Adipose tissue (tissue), 3 donors: ENCODE results near the gene FMNL1. TPM values are rescaled to one million over a fixed set of nuclear protein-coding genes. Genes with fewer than 3 reads are reported as not detected.
"Not testable (repeated sequence)": the region's sequence is repeated elsewhere in the genome, so short reads cannot be mapped to it uniquely, and the experiment has no call there.

Experiments used
- H3K27ac ChIP-seq: one replicate; pipeline ENCODE4 v1.5.1; 2013; ENCODE audit warnings: low read depth, low read length
- WGBS, 3 donors: extraction: QIAGEN DNeasy Blood & Tissue Kit; methylation state at CpG; one replicate each; pipeline ENCODE4 v1.1.7; 2013; 5-methylcytosine and 5-hydroxymethylcytosine counted together
- polyA plus RNA-seq, 3 donors: library from polyadenylated mRNA; stranded (reverse); fragments of 200-250 nt; gene quantifications; one replicate each; pipeline ENCODE4 v1.2.3, GENCODE V29; 2013
- donor health status: healthy with polysubstance abuse.
- donor health status: Bipolar disorder and iron deficiency.
- donor health status: healthy.

FMNL1 gene
- 10 to 100 TPM in 2 of 3 donors, 1 to 10 TPM in 1; 3.1 to 35.5 (median 27.5) TPM for polyA plus RNA-seq

DNA sequence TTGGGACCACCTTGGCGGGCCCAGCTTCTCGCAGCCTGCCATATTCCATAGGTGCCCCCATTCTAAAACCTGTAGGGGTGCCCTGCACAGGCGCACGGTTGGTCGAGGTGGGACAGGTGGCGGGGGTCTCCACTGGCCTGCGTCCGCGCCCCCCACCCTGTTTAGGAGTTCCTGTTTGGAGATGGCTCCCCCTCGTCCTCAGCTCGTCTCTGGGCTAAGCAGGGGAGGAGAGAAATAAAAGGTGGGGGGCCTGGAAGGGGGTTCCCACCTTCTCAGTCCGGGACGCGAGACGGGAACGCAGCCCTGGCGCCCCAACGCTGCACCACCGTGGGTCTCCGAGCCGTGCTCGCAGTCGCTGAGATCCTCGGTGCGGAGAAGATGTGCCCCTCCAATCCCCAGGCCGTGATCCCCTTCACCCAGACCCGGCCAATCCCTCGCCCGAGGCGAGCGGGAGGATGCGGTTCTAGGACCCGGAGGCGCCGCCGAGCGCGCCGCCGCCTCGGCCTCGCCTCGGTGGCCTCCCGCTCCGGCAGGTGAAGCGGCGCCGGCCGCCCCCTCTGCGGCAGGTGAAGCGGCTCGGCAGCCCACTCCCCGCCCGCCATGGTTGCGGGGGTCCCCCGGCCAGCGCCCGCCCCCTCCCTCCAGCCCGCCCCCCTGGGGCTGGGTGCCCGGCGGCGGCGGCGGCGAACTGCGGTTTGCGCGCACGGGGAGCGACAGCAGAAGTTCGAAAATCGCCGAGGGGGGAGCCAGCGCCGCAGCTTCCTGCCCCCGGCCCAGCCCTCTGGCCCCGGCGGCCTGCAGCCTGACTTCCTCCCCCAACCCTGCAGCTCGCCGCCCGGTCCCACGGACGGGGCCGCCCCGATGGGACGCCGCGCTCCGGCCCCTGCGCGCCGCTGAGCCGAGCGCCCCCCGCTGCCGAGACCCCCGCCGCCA is at the start of gene FMNL1:
Gene FMNL1, plus strand, starts transcription at position 805 of the 933 bp plus-strand sequence. CDS start 240 bp downstream, outside the sequence.
- WGBS, 3 donors, result 4 to 6% (median 5%) methylated on average over 57 to 90 of the region's 98 CpGs
- peak within 1 kb of the TSS; percentile 28 for H3K27ac ChIP-seq

DNA sequence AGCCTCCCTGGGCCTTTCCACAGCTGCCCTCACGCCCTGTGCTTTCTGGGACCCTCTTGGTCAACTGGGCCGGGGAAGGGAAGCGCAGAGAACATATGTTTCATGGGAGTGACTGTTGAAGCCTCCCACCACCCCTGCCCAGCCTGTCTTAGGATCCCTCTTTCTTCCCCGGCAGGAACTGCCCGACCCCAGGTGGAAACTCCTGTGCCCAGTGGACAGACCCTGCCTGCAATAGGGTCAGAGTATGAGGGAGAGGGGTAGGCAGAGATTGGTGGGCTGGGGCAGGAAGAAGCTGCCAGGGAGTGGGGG is 49.5 kb upstream of the FMNL1 start:
- H3K27ac ChIP-seq, result peak overlapping the region; percentile 56
- WGBS, 3 donors, result 49 to 71% (median 63%) methylated on average over 4 to 5 of the region's 5 CpGs

GRCh38 chr17:45172541-45173286 is 49.0 kb upstream of the FMNL1 start:
- whole genome bisulfite sequencing, 3 donors, result 14 to 34% (median 28%) methylated on average over 9 to 10 of the region's 10 CpGs
- no peak overlapping the region for H3K27ac ChIP-seq

- H3K27ac ChIP-seq, result no peak overlapping the region
- 77 to 91% (median 86%) methylated on average over 3 of the region's 3 CpGs for WGBS, 3 donors
Measured at GRCh38 chr17:45175759-45176115, 45.9 kb upstream of the FMNL1 start.

DNA sequence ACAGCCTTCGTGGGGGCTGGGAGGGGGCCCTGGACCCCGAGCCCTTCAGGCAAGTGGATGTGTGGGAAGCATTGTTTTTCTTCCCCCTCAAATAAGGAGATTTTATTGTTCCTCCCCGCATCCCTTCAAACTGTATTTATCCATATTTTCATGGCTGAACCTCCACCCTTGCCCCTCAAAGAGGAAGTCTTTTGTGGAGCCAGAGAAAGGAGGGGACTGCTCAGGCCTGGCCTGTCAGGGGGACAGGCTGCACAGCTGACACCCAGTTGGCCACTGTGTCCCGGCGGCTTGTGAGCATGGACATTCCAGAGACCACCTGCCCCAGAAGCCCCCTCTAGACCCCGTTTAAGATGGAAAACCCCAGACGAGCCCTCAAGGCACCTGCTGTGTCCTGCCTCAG is 44.1 kb upstream of the FMNL1 start:
- 83 to 89% (median 88%) methylated on average over 7 of the region's 7 CpGs for WGBS, 3 donors
- H3K27ac ChIP-seq, result no peak overlapping the region

DNA sequence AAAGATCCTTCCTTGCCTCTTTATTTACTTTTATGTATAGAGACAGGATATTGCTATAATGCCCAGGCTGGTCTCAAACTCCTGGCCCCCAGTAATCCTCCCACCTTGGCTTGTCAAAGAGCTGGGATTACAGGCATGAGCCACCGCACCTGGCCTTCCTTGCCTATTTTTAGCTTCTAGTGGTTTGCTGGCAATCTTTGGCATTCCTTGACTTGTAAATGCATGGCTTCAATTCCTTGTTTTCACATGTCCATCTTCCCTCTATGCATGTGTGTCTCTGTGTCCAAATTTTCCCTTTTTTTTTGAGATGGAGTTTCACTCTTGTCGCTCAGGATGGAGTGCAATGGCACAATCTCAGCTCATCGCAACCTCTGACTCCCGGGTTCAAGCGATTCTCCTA is 37.5 kb upstream of the FMNL1 start:
- H3K27ac ChIP-seq, result no peak overlapping the region
- 93% methylated on average over 5 of the region's 5 CpGs for WGBS, 3 donors

DNA sequence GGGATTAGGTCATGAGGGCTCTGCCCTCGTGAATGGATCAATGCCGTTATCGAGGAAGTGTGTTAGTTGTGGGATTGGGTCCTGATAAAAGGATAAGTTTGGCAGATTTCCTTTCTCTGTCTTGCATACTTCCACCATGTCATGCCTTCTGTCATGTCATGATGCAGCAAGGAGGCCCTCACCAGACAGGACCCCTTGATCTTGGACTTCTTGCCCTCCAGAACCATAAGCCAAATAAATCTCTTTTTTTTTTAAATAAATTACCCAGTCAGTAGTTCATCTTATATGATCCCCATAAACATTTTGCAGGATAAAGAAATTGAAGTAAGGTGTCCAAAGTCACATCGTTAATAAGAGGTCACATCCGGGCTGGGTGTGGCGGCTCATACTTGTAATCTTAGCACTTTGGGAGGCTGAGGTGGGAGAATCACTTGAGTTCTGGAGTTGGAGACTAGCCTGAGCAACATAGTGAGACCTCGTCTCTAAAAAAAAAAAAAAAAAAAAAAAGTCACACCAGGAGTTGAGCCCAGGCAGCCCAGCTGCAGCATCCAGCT is 34.8 kb upstream of the FMNL1 start:
- H3K27ac ChIP-seq, result no peak overlapping the region
- WGBS, 3 donors, result 64 to 73% (median 73%) methylated on average over 7 of the region's 7 CpGs

DNA sequence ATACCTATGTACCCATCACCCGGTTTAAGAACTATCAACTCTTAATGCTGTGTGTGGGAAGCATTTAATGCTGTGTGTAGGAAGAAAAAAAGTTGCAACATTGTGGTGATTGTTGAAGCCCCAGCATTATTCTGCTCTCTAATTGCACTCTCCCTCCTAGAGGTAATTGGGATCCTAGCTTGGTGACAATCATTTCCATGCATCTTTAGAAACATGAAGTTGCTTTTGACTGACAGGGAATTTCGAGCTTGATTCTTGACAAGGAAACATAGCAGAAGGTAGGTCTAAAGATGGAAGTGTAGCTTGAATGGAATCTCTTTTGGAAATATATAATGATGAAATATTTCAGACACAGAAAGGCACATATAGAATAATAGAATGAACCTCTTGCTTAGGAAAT is 32.7 kb upstream of the FMNL1 start:
- WGBS, 3 donors, result 70 to 81% (median 72%) methylated on average over 2 of the region's 2 CpGs
- no peak overlapping the region for H3K27ac ChIP-seq

GRCh38 chr17:45190503-45191255 is 31.0 kb upstream of the FMNL1 start:
- 70 to 79% (median 77%) methylated on average over 11 of the region's 11 CpGs for WGBS, 3 donors
- no peak overlapping the region for H3K27ac ChIP-seq

- H3K27ac ChIP-seq, result no peak overlapping the region
Measured at GRCh38 chr17:45195424-45195823, 26.3 kb upstream of the FMNL1 start.

DNA sequence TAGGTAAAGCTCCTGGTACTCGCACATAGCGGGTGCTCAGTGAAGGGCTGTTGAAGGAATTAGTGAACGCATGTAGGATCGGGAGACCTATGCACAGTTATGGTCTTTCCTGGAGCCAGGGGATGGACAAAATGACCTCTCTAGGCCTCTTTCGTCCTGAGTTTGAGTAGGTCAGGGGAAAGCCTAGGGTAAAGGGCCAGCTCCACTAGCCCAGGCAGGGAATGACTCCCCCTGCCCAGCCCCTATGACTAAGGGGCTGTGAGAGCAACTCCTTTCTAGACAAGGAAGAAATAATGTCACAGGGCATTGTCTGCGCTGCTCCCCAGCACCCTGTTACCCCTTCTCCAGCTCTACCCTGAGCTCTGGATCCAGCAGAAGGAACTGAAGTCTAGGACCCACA is 24.6 kb upstream of the FMNL1 start:
- 72 to 82% (median 79%) methylated on average over 6 of the region's 6 CpGs for WGBS, 3 donors
- no peak overlapping the region for H3K27ac ChIP-seq

GRCh38 chr17:45197555-45198334 is 23.9 kb upstream of the FMNL1 start:
- no peak overlapping the region for H3K27ac ChIP-seq
- 0 to 1% (median 1%) methylated on average over 16 of the region's 16 CpGs for WGBS, 3 donors

DNA sequence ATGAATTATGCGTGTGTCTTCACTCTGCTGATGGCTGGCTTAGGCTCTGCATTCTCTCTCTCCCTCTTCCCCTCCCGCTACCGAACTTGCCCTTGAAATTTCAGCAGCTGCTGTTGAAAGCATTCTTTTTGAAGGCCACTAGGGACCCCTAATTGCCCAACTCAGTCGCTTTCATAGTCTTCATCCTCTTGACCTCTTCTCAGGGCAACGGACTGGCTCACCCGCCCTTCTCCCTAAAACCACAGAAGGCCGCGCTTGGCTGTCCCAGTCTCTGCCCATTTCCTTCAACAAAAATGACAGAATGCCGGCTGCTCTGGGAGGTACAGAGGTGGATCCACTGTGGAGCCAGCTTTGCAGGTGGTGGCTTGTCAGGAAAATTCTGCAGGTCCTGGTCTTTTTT is 21.0 kb upstream of the FMNL1 start:
- WGBS, 3 donors, result 27 to 68% (median 34%) methylated on average over 9 of the region's 9 CpGs
- no peak overlapping the region for H3K27ac ChIP-seq

DNA sequence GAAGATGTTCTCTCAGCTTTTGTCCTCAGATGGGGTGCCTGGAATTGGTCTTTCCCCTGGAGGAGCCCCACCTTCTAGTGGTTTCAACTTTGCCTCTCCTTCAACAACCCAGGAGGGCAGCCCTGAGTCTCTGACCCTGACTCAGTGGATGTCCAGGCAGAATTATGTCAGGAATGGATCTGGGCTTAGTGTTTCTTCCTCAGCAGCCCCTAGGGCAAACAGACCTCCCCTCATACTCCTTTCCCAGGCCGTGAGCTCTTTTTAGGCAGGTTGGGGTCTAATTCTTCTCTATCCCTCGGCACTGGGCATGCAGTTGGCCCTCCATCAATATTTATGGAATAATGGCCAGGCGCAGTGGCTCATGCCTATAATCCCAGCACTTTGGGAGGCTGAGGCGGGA is 20.2 kb upstream of the FMNL1 start:
- WGBS, 3 donors, result 93 to 97% (median 95%) methylated on average over 4 of the region's 4 CpGs
- H3K27ac ChIP-seq, result no peak overlapping the region

DNA sequence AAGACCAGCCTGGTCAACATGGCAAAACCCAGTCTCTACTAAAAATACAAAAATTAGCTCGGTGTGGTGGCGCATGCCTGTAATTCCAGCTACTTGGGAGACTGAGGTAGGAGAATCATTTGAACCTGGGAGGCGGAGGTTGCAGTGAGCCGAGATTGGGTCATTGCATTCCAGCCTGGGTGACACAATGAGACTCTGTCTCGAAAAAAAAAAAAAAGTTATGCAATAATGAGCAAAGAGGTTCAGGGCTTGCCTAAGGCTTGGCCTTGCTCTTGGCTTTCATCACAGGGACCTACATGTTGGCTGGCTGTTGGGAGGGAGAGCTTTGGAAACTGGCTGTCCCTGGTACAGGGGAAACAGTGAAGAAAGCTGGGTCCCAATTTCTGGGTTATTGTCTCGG is 19.8 kb upstream of the FMNL1 start:
- WGBS, 3 donors, result 56 to 74% (median 58%) methylated on average over 6 of the region's 6 CpGs
- H3K27ac ChIP-seq, result not testable (repeated sequence)

- no peak overlapping the region for H3K27ac ChIP-seq
- WGBS, 3 donors, result 10 to 15% (median 13%) methylated on average over 12 of the region's 12 CpGs
Measured at GRCh38 chr17:45218895-45219661, 2.6 kb upstream of the FMNL1 start.

DNA sequence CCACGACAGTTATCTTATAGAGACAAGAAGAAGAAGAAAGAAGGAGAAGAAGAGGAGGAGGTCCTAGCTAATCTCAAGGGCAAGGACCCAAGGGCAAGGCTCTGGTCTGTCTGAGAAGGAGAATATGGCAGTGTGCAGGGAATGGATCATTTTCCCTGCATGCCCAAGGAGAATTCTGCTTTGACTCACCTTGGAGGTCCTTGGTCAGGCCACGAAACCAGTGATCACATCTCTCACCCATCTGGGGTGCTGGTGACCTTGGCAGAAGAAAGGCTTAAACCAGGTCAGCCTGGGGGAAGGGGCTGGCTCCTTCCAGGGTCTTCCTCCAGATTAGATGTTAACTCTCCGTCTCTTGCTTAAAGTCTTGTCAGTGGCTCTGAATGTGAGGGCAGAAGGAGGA is 1.6 kb upstream of the FMNL1 start:
- H3K27ac ChIP-seq, result no peak overlapping the region
- 73 to 90% (median 86%) methylated on average over 3 of the region's 3 CpGs for WGBS, 3 donors

- WGBS, 3 donors, result 0 to 3% (median 1%) methylated on average over 20 to 38 of the region's 38 CpGs
- peak overlapping the region; percentile 28 for H3K27ac ChIP-seq
Measured at GRCh38 chr17:45222014-45222288, 266 bp downstream of the FMNL1 start.
